Measurements from ENCODE around the gene RNF175. TPM values are rescaled to one million over a fixed set of nuclear protein-coding genes. Genes with fewer than 3 reads are reported as not detected.

The RNF175 gene
- total RNA-seq, 1 donor from 2014 or later: 0.45 TPM

- DNase-seq (ENCODE audit: low spot score): no peak
These were observed 11.4 kb downstream of the RNF175 start for GRCh38 chr4:153748378-153748777.

GRCh38 chr4:153747406-153747955, 12.3 kb downstream of the RNF175 start:
- no peak for DNase-seq (ENCODE audit: low spot score)

GRCh38 chr4:153745651-153746050, 14.2 kb downstream of the RNF175 start:
- no peak for DNase-seq (ENCODE audit: low spot score)

- DNase-seq (ENCODE audit: low spot score): no peak
These were observed 18.3 kb downstream of the RNF175 start for GRCh38 chr4:153741541-153741940.

GRCh38 chr4:153735906-153736461, 23.8 kb downstream of the RNF175 start:
- no peak for DNase-seq (ENCODE audit: low spot score)

GRCh38 chr4:153733751-153734448, 25.9 kb downstream of the RNF175 start:
- no peak for DNase-seq (ENCODE audit: low spot score)

- no peak for DNase-seq (ENCODE audit: low spot score)
These were observed 28.6 kb downstream of the RNF175 start for GRCh38 chr4:153731239-153731638.

GRCh38 chr4:153729895-153730294, 29.9 kb downstream of the RNF175 start:
- DNase-seq (ENCODE audit: low spot score): no peak

GRCh38 chr4:153728660-153729059, 31.2 kb downstream of the RNF175 start:
- DNase-seq (ENCODE audit: low spot score): no peak

- DNase-seq (ENCODE audit: low spot score): no peak
These were observed 31.7 kb downstream of the RNF175 start for GRCh38 chr4:153728151-153728550.

GRCh38 chr4:153725831-153726154, 34.0 kb downstream of the RNF175 start:
- DNase-seq (ENCODE audit: low spot score): no peak

GRCh38 chr4:153725136-153725830, 34.5 kb downstream of the RNF175 start:
- no peak for DNase-seq (ENCODE audit: low spot score)

- DNase-seq (ENCODE audit: low spot score): no peak
These were observed 35.2 kb downstream of the RNF175 start for GRCh38 chr4:153724606-153725005.

- no peak for DNase-seq (ENCODE audit: low spot score)
These were observed 37.8 kb downstream of the RNF175 start for GRCh38 chr4:153722036-153722435.

- DNase-seq (ENCODE audit: low spot score): no peak
These were observed 45.8 kb downstream of the RNF175 start for GRCh38 chr4:153713866-153714646.

- DNase-seq (ENCODE audit: low spot score): no peak
These were observed 49.1 kb downstream of the RNF175 start for GRCh38 chr4:153710681-153711080.

GRCh38 chr4:153706519-153706918, 53.3 kb downstream of the RNF175 start:
- no peak for DNase-seq (ENCODE audit: low spot score)

- DNase-seq (ENCODE audit: low spot score): no peak
These were observed 53.9 kb downstream of the RNF175 start for GRCh38 chr4:153705743-153706468.

GRCh38 chr4:153704522-153704921, 55.3 kb downstream of the RNF175 start:
- DNase-seq (ENCODE audit: low spot score): no peak

GRCh38 chr4:153684971-153685371, 74.9 kb downstream of the RNF175 start:
- no peak for DNase-seq (ENCODE audit: low spot score)

All from mesenteric fat pad (tissue), 1 donor.